Mucosa of descending colon (tissue), 3 donors: ENCODE results near the gene ZNF594. TPM values are rescaled to one million over a fixed set of nuclear protein-coding genes. Genes with fewer than 3 reads are reported as not detected.

Experiments used
- ATAC-seq: fragments of 200-7000 bp; cut with Tn5 transposase; one replicate; pipeline ENCODE4 v1.9.1; 2020; ENCODE audit warnings: mild to moderate bottlenecking, moderate library complexity
- DNase-seq, 3 donors: peaks; one replicate each; pipeline ENCODE4 v3.0.0-alpha.2; 2020
- H3K36me3 ChIP-seq: fragments of 200-600 bp; one replicate; pipeline ENCODE4 v1.8.0; 2021; ENCODE audit warnings: low read depth, mild to moderate bottlenecking
- H3K4me1 ChIP-seq: fragments of 200-600 bp; one replicate; pipeline ENCODE4 v1.8.0; 2021; ENCODE audit warnings: low read depth, mild to moderate bottlenecking
- H3K4me3 ChIP-seq: fragments of 200-600 bp; one replicate; pipeline ENCODE4 v1.8.0; 2021; ENCODE audit warnings: mild to moderate bottlenecking
- H3K9me3 ChIP-seq: fragments of 200-600 bp; one replicate; pipeline ENCODE4 v1.8.0; 2021; ENCODE audit warnings: mild to moderate bottlenecking
- CTCF ChIP-seq: fragments of 200-600 bp; IDR thresholded peaks from one replicate; pipeline ENCODE4 v1.8.0; 2022; ENCODE audit warnings: antibody characterized with exemption, mild to moderate bottlenecking
- intact Hi-C, 2 donors: fragments of 100-400 bp; cut with DNase I in 1 of 2; cut with micrococcal nuclease in 1 of 2; formaldehyde crosslinking; loops; one replicate each; pipeline versions ENCODE4 v1.11.0 to v1.11.1; 2022; cut with DNase I, micrococcal nuclease
- total RNA-seq, 3 donors: library from RNA; stranded (reverse); fragmentation: NEBNext Ultra II Directional in 2 of 3; extraction: Animal tissue kit (Norgen Biotek cat#: 25700) in 2 of 3; gene quantifications; one replicate each; pipeline versions ENCODE4 v1.2.1 to v1.2.4, GENCODE V29; 2021 to 2023
- donor health status: DM: no; HTN: no; CAD: no; lungs with moderate emphysema.
- donor health status: DM: no; HTN: no; CAD: no.
- donor health status: DM: no; HTN: yes; CAD: no.

ZNF594 gene
- total RNA-seq, 3 donors from 2014 or later = 4.7 to 10.9 (median 6.5) TPM

DNA sequence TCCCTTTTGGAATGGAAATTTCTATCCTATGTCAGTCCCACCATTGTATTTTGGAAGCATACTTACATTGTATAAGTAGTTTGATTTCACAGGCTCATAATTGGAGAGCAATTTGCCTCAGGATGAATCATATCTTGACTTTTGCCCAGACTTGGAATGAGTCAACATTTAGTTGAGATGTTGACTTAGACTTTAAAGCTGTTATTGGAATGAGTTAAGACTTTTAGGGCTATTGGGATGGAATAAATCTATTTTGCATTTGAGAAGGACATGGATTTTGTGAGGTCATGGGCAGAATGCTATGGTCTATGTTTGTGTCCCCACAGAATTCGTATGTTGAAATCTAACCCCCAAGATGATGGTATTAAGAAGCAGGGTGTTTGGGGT is 12.2 kb upstream of the ZNF594 start:
- no peak overlapping the region for H3K4me3 ChIP-seq
- intact Hi-C loops = no loop called here
- TF ChIP-seq CTCF = no peak
- ATAC-seq = peak; percentile 88
- peaks cover 4% of the 10 kb centered on the region for H3K4me1 ChIP-seq
- no peaks in the 10 kb centered on the region for H3K9me3 ChIP-seq
- DNase-seq = no peak
- H3K36me3 ChIP-seq = no peaks in the 10 kb centered on the region

DNA sequence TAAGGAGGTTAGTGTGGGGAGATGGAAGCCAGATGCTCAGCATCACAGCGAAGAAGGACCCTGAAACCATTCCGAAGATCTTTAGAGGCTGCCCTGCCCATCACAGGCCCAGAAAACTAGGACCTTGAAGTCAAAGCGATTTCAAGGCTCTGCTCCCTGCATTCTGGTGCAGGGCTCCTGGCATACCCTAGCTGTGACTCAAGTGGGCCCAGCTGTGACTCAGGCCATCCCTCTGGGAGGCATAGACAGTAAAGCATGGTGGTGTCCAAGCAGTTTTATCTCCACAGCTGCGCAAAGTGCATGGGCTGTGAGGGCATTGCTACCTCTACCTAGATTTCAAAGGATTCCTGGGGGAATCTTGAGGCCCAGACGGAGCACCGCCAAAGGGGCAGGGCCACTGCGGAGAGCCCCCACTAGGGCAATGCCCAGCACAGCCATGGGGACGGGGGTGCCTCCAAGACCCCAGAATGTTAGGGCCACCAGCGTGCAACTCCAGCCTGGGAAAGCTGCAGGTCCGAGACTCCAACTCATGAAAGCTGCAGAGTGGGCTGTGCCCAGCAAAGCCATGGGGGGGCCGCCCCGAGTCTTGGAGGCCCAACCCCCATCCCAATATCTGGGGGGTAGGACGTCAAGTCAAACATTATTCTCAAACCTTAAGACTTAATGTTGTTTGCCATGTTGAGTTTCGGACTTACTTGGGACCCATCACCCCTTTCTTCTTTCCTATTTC is 11.7 kb upstream of the ZNF594 start:
- Histone ChIP-seq H3K36me3 (no peaks in the 10 kb centered on the region), H3K4me3 (no peak overlapping the region), H3K9me3 (no peaks in the 10 kb centered on the region), H3K4me1 (peaks cover 4% of the 10 kb centered on the region)
- no peak for ATAC-seq
- TF ChIP-seq CTCF = no peak
- intact Hi-C loops = no loop called here
- no peak for DNase-seq

GRCh38 chr17:5201011-5201410 is 9.3 kb upstream of the ZNF594 start:
- Histone ChIP-seq H3K36me3 (no peaks in the 10 kb centered on the region), H3K9me3 (no peaks in the 10 kb centered on the region), H3K4me1 (peaks cover 4% of the 10 kb centered on the region), H3K4me3 (no peak overlapping the region)
- intact Hi-C loops = no loop called here
- ATAC-seq = no peak
- no peak for TF ChIP-seq CTCF
- DNase-seq = no peak

GRCh38 chr17:5200360-5200759 is 8.7 kb upstream of the ZNF594 start:
- intact Hi-C loops = no loop called here
- DNase-seq = no peak
- ATAC-seq = no peak
- Histone ChIP-seq H3K9me3 (no peaks in the 10 kb centered on the region), H3K4me3 (no peak overlapping the region), H3K36me3 (no peaks in the 10 kb centered on the region), H3K4me1 (peaks cover 4% of the 10 kb centered on the region)
- no peak for TF ChIP-seq CTCF

- no peak for TF ChIP-seq CTCF
- intact Hi-C loops = no loop called here
- no peaks in the 10 kb centered on the region for H3K36me3 ChIP-seq
- ATAC-seq (peak; percentile 39), DNase-seq (no peak)
- H3K4me1 ChIP-seq = peaks cover 1% of the 10 kb centered on the region
- no peak overlapping the region for H3K4me3 ChIP-seq
- no peaks in the 10 kb centered on the region for H3K9me3 ChIP-seq
Measured at GRCh38 chr17:5198472-5198871, 6.8 kb upstream of the ZNF594 start.

GRCh38 chr17:5194346-5194745 is 2.7 kb upstream of the ZNF594 start:
- H3K4me1 ChIP-seq = peaks cover 5% of the 10 kb centered on the region
- intact Hi-C loops = no loop called here
- no peak for ATAC-seq
- no peak overlapping the region for H3K4me3 ChIP-seq
- H3K9me3 ChIP-seq = peaks cover 1% of the 10 kb centered on the region
- no peak for DNase-seq
- no peaks in the 10 kb centered on the region for H3K36me3 ChIP-seq
- TF ChIP-seq CTCF = no peak
